Neural progenitor cell (in vitro differentiated cells): ENCODE measurements around the gene CD4.

Experiments used
- CTCF ChIP-seq: fragments of 200-600 bp; sonication (generic); IDR thresholded peaks from 2 replicates; pipeline ENCODE4 v1.5.1; 2017; ENCODE audit warnings: antibody characterized with exemption, mild to moderate bottlenecking
- EZH2phosphoT487 ChIP-seq: fragments of 200-600 bp; sonication (generic); IDR thresholded peaks from 2 replicates; pipeline ENCODE4 v1.6.1; 2017; ENCODE audit warnings: antibody characterized with exemption

GRCh38 chr12:6830999-6831398 is 41.7 kb downstream of the CD4 start:
- TF ChIP-seq CTCF (no peak), EZH2phosphoT487 (no peak)
